Loucy (cell line): ENCODE measurements around the gene CD300LG.

Source experiments
- H2AFZ ChIP-seq: fragments of 200-600 bp; sonication (generic); 2 replicates; pipeline ENCODE4 v1.6.0; 2016; ENCODE audit warnings: antibody characterized with exemption, mild to moderate bottlenecking, low read length, moderate library complexity
- H3F3A ChIP-seq: fragments of 200-600 bp; 2 replicates; pipeline ENCODE4 v1.6.0; 2016; ENCODE audit warnings: antibody characterized with exemption, low read depth, mild to moderate bottlenecking
- H3K27me3 ChIP-seq: fragments of 200-600 bp; sonication (generic); 2 replicates; pipeline ENCODE4 v1.6.1; 2014; ENCODE audit warnings: low read length, mild to moderate bottlenecking; ENCODE audit not compliant: insufficient read depth, poor library complexity, severe bottlenecking
- H3K36me3 ChIP-seq: fragments of 200-600 bp; sonication (generic); 2 replicates; pipeline ENCODE4 v1.6.1; 2016; ENCODE audit warnings: low read length; ENCODE audit not compliant: insufficient read depth
- H3K4me1 ChIP-seq: fragments of 200-600 bp; sonication (generic); 2 replicates; pipeline ENCODE4 v1.5.1; 2014; ENCODE audit warnings: low read length, mild to moderate bottlenecking; ENCODE audit not compliant: insufficient read depth, poor library complexity, severe bottlenecking
- H3K4me2 ChIP-seq: fragments of 200-600 bp; sonication (generic); 2 replicates; pipeline ENCODE4 v1.6.0; 2014; ENCODE audit warnings: antibody characterized with exemption, low read length, low read depth, mild to moderate bottlenecking; ENCODE audit not compliant: poor library complexity, severe bottlenecking
- H3K4me3 ChIP-seq: fragments of 200-600 bp; sonication (generic); 2 replicates; pipeline ENCODE4 v1.5.1; 2014; ENCODE audit warnings: low read length, mild to moderate bottlenecking, mixed read lengths; ENCODE audit not compliant: poor library complexity, severe bottlenecking
- H3K79me2 ChIP-seq: fragments of 200-600 bp; sonication (generic); 2 replicates; pipeline ENCODE4 v1.6.1; 2014; ENCODE audit warnings: low read length; ENCODE audit not compliant: insufficient read depth
- H3K9ac ChIP-seq: fragments of 200-600 bp; sonication (generic); 2 replicates; pipeline ENCODE4 v1.6.0; 2014; ENCODE audit warnings: mild to moderate bottlenecking, low read depth, low read length, moderate library complexity; ENCODE audit not compliant: poor library complexity, severe bottlenecking
- H3K9me2 ChIP-seq: fragments of 200-600 bp; sonication (generic); replicated peaks from 2 replicates; pipeline ENCODE4 v1.6.1; 2016; ENCODE audit warnings: low read depth, low read length, mixed read lengths
- H3K9me3 ChIP-seq: fragments of 200-600 bp; sonication (generic); 2 replicates; pipeline ENCODE4 v1.6.1; 2014; ENCODE audit warnings: mild to moderate bottlenecking, antibody characterized with exemption, low read length, low read depth; ENCODE audit not compliant: insufficient read depth
- H4K20me1 ChIP-seq: fragments of 200-600 bp; sonication (generic); 2 replicates; pipeline ENCODE4 v1.6.0; 2014; ENCODE audit warnings: antibody characterized with exemption, low read length, mild to moderate bottlenecking; ENCODE audit not compliant: insufficient read depth, poor library complexity, severe bottlenecking
- EZH2phosphoT487 ChIP-seq: fragments of 200-600 bp; IDR thresholded peaks from 2 replicates; pipeline ENCODE4 v1.6.1; 2018; ENCODE audit warnings: antibody characterized with exemption, mild to moderate bottlenecking, moderate library complexity, borderline replicate concordance
- TF ChIP-seq, protein P1 (sequence below): fragments of 200-600 bp; sonication (generic); conservative IDR thresholded peaks from 2 replicates; pipeline ENCODE4 v1.5.1; 2014; ENCODE audit warnings: mild to moderate bottlenecking, antibody characterized with exemption, low read length

The CD300LG gene

DNA sequence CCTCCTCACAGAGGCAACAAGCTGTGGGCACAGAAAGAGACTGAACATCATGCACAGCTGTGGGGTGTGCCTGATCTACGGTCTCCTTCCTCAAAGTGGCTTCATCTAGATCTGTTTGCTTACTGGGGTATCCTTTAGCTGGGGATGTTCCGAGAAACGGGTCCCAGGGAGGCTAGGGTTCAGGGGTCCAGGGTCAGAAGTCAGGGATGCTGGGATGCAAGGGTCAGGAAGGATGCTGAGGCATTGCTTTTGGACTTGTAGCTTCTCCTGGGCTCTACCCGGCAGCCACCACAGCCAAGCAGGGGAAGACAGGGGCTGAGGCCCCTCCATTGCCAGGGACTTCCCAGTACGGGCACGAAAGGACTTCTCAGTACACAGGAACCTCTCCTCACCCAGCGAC lies 6.6 kb downstream of the CD300LG start:
- H3K27me3 ChIP-seq, result no peaks in the 10 kb centered on the region
- H3K36me3 ChIP-seq, result no peaks in the 10 kb centered on the region
- no peaks in the 10 kb centered on the region for H3K9me3 ChIP-seq
- no peaks in the 10 kb centered on the region for H3F3A ChIP-seq
- no peak overlapping the region for H2AFZ ChIP-seq
- no peak overlapping the region for H3K4me2 ChIP-seq
- TF ChIP-seq, protein P1, sequence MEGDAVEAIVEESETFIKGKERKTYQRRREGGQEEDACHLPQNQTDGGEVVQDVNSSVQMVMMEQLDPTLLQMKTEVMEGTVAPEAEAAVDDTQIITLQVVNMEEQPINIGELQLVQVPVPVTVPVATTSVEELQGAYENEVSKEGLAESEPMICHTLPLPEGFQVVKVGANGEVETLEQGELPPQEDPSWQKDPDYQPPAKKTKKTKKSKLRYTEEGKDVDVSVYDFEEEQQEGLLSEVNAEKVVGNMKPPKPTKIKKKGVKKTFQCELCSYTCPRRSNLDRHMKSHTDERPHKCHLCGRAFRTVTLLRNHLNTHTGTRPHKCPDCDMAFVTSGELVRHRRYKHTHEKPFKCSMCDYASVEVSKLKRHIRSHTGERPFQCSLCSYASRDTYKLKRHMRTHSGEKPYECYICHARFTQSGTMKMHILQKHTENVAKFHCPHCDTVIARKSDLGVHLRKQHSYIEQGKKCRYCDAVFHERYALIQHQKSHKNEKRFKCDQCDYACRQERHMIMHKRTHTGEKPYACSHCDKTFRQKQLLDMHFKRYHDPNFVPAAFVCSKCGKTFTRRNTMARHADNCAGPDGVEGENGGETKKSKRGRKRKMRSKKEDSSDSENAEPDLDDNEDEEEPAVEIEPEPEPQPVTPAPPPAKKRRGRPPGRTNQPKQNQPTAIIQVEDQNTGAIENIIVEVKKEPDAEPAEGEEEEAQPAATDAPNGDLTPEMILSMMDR, result no peak
- H4K20me1 ChIP-seq, result no peaks in the 10 kb centered on the region
- no peak overlapping the region for H3K9ac ChIP-seq
- H3K4me3 ChIP-seq, result no peak overlapping the region
- H3K9me2 ChIP-seq, result no peaks in the 10 kb centered on the region
- H3K79me2 ChIP-seq, result no peaks in the 10 kb centered on the region
- H3K4me1 ChIP-seq, result no peaks in the 10 kb centered on the region

DNA sequence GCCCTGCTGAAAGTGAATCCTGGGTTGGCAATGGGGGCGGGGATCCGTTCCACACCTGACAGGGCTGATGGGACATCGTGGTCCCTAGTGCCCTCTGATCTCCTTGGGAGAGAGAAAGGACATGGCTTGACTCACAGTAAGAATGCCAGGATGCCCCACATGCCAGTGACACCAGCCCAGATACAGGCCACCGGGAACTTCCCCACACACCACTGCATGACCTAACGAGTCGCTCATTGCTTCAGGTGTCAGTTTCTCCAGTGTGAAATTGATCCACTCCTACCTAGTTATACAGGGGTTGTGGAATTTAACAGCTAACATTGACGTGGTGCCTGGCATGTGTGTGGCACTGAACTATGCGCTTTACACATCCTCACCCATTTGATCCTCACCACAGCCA lies 7.5 kb downstream of the CD300LG start:
- H3K9me2 ChIP-seq, result no peaks in the 10 kb centered on the region
- no peaks in the 10 kb centered on the region for H3K4me1 ChIP-seq
- no peak overlapping the region for H3K4me2 ChIP-seq
- no peaks in the 10 kb centered on the region for H3K27me3 ChIP-seq
- no peaks in the 10 kb centered on the region for H3K79me2 ChIP-seq
- H3F3A ChIP-seq, result no peaks in the 10 kb centered on the region
- no peaks in the 10 kb centered on the region for H4K20me1 ChIP-seq
- no peaks in the 10 kb centered on the region for H3K36me3 ChIP-seq
- H3K4me3 ChIP-seq, result no peak overlapping the region
- TF ChIP-seq, protein P1, result no peak
- no peak for TF ChIP-seq EZH2phosphoT487
- H3K9ac ChIP-seq, result no peak overlapping the region
- no peak overlapping the region for H2AFZ ChIP-seq
- H3K9me3 ChIP-seq, result no peaks in the 10 kb centered on the region

DNA sequence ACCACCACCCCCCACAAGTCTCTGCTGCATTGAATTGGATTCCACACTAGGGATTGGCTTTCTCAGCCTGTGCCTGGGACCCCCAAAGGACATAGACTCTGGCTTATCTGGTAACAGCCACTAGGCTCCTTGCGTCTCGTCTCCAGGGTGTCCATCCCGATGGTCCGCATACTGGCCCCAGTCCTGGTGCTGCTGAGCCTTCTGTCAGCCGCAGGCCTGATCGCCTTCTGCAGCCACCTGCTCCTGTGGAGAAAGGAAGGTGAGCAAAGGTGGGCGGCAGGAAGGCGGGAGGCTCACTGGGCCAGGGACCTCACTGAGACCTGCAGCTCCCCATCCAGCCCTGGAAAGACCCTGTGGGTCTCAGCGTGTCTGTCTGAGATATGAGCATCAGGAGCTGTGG lies 8.1 kb downstream of the CD300LG start:
- no peaks in the 10 kb centered on the region for H3F3A ChIP-seq
- H3K9me2 ChIP-seq, result no peaks in the 10 kb centered on the region
- no peak overlapping the region for H3K4me3 ChIP-seq
- no peak overlapping the region for H3K9ac ChIP-seq
- H3K79me2 ChIP-seq, result no peaks in the 10 kb centered on the region
- no peaks in the 10 kb centered on the region for H3K27me3 ChIP-seq
- H4K20me1 ChIP-seq, result no peaks in the 10 kb centered on the region
- no peaks in the 10 kb centered on the region for H3K9me3 ChIP-seq
- H3K4me2 ChIP-seq, result no peak overlapping the region
- H2AFZ ChIP-seq, result no peak overlapping the region
- H3K36me3 ChIP-seq, result no peaks in the 10 kb centered on the region
- H3K4me1 ChIP-seq, result no peaks in the 10 kb centered on the region
- no peak for TF ChIP-seq EZH2phosphoT487
- TF ChIP-seq, protein P1, result no peak
